Lung microvascular endothelial cell (primary cell): Measurements from ENCODE around the gene TRIM33. TPM values are rescaled to one million over a fixed set of nuclear protein-coding genes. Genes with fewer than 3 reads are reported as not detected.
"Not testable (repeated sequence)": the region's sequence is repeated elsewhere in the genome, so short reads cannot be mapped to it uniquely, and the experiment has no call there.

Source experiments
- DNase-seq, 2 donors: peaks; one replicate each; pipeline versions ENCODE4 v3.0.0 to v3.0.0-alpha.2; 2010; ENCODE audit warnings: low read depth in 2 of 2
- total RNA-seq: library from RNA; depleted of rRNA; stranded (reverse); fragments of >200 nt; gene quantifications from 2 replicates; pipeline ENCODE4 v1.2.1, GENCODE V29; 2014

TRIM33 gene
- total RNA-seq, 1 donor from 2014 or later: 20.8 TPM

DNA sequence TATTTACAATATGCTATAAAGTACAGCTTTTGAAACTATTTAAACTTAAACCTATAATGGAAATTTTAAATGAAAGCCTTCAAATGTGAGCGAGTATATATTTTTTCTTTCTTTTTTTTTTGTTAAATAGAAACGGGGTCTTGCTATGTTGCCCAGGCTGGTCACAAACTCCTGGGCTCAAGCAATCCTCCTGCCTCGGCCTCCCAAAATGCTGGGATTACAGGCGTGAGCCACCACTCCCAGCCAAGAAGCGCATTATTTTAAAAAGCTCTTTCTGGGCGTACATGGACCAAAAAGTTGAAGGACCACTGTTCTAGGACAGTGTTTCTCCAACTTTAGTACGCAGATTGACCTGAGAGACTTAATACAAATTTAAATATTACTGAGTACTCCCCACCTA, 87.5 kb downstream of the TRIM33 start:
- no peak for DNase-seq

DNA sequence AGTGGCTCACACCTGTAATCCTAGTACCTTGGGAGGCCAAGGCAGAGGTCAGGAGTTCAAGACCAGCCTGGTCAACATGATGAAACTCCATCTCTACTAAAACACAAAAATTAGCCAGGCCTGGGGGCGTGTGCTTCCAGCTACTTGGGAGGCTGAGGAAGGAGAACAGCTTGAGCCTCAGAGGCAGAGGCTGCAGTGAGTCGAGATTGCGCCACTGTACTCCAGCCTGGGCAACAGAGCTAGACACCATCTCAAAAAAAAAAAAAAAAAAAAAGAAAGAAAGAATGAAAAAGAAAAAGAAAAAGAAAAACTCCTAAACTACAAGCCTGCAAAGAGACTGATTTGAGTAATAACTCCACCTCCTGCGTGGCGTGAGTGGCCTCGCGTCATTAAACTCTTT, 92.1 kb downstream of the TRIM33 start:
- not testable (repeated sequence) for DNase-seq

DNA sequence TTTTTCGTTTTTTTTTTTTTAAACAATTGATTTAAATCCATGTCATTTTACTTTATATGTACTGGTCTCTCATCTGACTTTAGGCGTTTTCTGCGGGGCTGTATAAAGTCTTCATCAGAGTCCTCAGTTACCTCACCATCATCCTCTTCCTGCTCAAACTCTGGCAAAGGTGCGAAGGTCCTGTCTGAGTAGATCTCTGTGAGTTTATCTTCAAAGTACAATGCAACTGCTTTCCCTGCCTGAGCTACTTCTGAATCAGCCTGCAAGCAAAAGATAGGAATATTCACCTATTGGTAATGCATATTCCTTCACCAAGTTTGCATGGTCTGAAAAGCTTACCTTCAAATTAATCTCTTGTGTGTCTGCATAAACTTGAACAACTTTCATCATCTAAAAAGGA, 113.4 kb downstream of the TRIM33 start:
- DNase-seq: no peak

DNA sequence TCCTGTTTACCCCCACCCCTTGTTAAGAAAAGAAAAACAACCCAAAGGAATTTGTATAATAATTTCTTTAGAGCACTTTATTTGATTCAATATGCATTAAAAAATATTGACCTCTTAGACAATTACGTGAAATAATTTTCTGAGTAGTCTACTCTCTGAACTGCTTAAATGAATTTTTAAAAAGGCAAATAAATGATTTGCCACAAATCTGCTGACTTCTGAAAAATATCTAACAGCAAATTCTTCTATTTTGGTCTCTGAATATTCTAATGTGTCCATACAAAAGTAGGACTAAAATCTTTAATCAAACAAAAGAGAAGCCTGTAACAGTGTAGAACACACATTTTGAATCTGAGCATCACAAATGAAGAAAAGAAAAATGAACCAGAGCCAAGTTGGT, 115.1 kb downstream of the TRIM33 start:
- no peak for DNase-seq

DNA sequence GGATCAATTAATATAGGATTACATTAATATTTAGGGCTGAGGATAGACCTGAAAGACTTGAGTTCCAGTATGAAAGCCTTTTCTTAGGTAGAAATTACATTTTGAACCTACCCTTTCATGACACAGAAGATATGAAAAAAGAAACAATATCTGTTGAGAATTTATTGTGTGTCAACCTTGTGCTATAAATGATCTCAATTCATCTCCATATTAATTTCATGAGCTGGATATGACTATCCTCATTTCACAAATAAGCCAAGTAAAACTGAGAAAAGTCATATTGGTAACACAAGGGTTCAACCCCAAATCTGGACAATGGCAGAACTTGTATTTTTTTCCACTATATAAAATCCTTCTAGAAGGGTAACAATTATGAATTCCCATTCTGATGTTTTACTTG, 120.0 kb downstream of the TRIM33 start:
- no peak for DNase-seq

DNA sequence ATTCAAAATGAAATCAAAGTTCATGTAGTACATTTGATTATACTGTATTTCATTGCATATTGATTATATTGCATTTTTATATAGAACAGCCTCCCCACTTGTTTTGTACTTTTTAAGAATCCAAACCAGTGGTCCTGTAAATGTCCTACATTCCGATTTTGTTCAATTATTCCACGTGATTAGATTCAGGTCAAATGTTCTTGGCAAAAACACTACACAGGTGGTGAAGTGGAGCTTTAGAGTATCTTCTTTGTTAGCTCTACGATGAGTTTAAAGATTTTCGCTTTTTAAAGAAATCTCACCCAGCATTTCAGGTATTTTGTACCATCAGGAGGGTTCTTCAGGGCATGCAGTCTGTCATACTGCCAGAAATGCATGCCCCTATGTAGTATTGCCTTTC, 120.6 kb downstream of the TRIM33 start:
- no peak for DNase-seq

DNA sequence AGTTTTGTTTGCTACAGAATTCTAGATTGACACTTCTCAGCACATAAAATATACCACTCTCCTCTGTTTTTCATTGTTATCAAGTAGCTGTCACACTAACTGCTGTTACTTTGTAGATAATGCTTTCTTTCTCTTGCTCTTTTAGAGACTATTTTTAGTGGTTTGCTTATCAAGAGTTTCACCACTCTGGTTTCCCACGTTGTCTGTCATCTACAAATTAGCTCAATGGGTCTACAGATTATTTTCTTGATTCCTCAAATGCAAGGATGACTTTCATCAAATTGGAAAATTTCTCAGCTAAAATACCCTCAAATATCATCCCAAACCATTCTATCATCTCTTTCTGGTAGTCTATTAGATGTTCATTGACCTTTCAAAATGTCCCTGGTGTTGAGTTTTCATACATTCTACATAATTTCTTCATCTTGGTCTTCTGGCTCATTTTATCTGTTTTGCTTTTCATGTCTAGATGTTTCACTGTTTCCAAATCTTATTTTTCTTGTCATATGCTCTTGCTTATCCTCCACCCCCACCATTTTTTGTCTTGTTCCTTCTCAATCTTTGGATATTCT, 122.5 kb downstream of the TRIM33 start:
- no peak for DNase-seq

DNA sequence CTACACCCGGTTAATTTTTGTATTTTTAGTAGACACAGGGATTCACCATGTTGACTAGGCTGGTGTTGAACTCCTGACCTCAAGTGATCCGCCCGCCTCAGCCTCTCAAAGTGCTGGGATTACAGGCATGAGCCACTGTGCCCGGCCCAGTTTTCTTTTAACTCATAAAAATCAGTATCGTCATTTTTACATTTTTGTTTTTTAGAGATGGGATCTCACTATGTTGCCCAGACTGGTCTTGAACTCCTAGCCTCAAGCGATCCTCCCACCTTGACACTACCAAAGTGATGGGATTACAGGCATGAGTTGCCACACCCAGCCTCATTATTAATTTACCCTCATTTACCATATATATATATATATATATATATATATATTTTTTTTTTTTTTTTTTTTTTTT, 123.4 kb downstream of the TRIM33 start:
- not testable (repeated sequence) for DNase-seq

DNA sequence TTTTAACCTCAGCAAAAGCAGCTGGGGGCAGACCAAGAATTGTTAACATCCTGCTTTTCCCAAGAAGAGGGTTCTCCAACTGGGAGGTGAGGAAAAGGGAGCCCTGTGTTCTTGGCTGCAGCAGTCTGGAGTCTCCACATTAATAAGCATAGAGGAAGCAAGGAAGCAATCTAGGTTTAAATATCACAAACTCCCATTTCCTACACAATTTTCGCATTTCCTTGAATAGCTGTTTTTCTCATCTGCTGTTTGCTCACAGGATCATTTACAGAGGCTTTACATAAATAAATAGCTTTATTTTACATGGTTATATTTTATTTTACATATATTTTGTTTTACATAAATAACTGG, 124.0 kb downstream of the TRIM33 start:
- DNase-seq: no peak

DNA sequence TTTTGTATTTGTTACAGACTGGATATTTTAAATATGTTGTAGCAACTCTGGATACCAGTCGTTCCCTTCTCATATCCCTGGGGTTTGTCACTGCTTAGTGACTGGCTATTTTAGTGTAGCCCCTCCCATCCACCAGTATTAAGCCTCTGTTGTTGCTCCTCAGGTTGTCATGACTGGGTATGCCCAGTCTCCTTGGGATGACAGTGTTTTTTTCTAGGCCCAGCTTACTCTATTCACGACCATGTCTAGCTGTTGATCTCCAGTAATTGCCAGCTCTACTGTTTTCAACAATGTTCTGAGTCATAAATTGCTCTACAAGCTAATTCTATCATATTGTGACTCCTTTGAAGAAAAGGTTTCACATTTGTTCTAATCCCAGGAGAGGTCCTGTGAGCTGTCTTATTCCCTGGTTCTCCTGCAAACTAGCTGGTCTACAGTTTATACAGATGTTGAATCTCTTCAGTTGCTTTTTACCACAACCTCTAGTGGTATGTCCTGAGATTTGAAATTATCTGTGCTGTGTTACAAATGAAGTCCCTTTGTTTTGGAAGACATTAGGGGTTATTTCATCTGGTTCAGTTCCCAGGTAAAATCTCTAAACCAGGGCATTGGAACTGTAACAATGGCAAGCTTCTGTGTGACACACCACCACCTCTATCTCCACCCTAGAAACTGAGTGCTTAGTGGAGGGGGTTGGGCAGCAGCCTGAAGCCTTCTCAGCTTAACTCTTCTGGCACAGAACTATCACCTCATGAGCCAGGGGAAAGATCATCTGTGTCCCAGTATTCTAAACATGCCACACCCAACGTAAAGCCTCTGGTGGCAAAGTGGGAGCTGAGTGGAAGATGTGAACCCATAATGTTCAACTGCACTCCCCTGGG, 124.6 kb downstream of the TRIM33 start:
- no peak for DNase-seq

DNA sequence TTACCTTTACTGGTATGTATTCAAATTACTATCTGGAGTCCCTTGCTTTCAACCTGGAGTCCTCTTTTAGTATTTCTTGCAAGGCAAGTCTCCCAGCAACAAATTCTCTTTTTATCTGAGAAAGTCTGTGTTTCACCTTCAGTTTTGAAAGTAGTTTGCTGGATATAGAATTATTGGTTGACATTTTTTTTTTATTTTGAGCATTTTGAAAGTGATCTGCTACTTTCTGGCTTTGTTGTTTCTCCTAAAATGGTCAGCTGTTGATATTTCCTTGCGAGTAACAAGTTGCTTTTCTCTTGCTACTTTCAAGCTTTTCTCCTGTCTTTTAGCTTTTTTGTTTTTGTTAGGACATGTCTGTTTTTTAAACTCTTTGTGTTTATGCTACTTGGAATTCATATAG, 126.1 kb downstream of the TRIM33 start:
- DNase-seq: no peak

DNA sequence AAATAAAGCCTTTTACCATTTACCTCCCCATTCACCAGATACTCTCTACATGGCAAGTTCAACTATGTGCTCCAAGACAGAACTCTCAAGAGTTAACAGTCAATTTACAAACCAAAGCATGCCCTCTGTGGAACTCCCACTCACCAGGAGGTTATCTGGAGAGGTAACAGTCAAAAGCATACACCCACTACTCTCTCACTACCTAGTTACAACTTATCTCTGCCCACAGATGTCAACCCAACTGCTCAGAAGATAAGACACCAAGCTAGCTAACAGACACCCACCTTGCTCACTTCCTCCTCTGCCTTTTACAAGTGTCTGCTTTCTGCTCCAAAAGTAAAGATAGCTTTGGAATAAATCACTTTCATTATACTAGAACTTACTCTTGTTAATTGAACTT, 131.0 kb downstream of the TRIM33 start:
- no peak for DNase-seq

DNA sequence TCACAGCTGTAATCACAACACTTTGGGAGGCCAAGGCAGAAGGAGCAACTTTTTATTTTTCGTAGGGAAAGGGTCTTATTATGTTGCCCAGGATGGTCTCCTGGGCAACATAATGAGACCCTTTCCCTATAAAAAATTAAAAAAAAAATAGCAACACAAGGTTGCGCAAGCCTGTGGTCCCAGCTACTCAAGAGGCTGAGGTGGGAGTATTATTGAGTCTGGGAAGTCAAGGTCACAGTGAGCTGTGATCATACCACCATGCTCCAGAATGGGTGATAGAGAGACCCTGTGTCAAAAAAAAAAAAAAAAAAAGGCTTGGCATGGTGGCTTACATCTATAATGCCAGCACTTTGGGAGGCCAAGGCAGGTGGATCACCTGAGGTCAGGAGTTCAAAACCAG, 131.6 kb downstream of the TRIM33 start:
- DNase-seq: no peak

DNA sequence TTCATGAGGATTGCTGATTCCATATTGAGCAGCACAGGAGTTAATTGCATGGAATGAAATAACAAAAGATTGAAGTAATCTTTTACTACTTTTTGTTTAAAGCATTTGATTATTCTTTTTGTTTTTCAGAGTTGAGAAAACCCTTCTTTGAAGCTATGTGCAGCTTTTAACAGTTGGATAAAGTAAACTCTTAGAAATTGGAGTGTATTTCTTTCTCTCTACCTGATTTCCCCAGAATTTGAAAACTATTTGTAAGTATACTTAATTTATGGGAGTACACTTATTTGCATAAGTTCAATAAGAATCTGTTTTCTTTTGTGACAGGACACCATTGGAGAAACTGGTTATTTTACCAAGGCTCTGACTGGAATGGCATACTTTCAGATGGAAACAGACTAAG, 133.6 kb downstream of the TRIM33 start:
- DNase-seq: no peak

DNA sequence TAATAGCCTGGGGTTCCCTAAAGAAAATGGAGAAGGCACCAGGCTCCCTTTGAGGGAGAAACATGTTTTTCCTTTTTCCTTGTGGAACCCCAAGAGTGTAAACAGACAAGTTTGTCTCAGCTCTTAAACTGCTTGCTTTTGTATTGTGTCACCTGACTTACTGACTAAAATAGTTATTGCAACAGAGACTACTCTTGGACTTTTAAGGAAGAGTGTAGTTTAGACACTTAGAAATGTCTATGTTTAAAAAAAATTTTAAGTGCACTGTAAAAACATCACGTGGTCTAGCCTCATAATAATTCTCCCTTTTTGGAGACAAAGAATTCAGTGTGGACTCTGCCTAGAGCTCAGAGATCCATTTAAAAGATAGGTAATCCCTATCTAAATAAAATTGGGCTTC, 141.1 kb downstream of the TRIM33 start:
- no peak for DNase-seq

DNA sequence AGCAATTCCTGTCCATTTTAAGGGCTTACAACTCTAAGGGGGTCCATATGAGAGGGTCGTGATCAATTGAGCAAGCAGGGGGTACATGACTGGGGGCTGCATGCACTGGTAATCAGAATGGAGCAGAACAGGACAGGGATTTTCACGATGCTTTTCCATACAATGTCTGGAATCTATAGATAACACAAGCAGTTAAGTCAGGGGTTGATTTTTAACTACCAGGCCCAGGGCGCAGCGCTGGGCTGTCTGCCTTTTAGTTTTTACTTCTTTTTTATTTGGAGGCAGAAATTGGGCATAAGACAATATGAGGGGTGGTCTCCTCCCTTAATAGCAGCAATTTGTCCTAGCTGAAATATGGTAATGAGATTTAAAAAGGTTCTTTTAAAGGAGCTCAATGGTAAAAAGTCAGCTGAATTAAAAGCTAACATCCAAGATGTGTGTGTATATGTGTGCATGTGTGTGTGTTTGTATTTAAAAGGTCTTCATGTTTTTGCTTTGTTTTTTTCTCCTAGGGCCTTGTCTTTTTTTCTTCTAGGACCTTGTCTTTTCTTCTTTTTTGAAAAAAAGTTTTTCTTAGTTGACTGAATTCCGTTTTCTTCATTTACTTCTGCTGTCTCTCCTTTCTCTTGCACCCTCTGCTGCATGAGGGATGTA, 141.6 kb downstream of the TRIM33 start:
- not testable (repeated sequence) for DNase-seq

DNA sequence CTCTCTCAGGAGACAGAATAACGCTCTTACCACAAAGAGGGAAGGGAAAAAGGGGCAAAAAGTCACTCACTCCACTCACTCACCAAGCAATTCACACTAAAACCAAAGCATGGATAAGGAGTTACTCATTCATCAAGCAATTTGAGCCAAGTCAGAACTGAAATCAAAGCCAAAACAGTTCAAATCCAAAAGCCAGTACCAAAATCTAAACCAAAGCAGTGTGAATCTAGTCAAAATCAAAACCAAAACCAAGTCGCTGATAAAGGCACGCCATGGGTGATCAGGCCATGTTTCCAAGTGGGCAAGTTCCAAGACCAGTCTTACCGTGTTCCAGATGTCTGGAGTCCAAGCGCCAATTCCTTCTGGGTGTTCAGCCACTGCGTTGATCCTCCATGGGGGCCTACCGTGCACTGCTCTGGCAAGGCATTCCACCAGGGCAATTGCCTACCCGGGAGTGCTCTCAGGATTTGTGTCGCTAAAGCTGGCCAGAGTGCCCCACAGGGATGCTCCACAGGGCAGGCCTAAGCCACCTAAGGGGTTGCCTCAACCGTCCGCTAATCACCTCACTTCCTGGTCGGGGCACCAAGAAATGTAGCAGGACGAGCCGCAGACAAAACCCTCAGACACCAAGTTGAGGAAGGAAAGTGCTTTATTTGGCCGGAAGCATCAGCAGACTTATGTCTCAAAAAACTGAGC, 142.3 kb downstream of the TRIM33 start:
- no peak for DNase-seq

DNA sequence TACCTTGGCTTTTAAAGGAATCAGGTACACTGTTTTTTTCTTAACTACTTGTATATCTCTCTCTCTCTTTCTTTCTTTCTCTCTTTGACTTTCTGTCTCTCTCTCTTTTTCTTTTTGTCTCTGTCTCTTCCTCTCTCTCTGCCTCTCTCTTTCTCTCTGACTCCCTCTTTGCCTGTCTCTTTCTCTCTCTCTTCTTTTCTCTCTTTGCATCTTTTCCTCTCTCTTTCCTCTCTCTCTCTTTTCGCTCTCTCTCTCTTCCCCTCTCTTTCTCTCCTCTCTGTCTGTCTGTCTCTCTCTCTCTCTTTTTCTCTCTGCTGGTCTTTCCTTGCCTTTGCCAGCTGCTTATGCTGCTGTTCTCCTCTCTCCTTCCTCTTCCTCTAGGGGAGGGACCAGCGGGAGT, 143.2 kb downstream of the TRIM33 start:
- no peak for DNase-seq

DNA sequence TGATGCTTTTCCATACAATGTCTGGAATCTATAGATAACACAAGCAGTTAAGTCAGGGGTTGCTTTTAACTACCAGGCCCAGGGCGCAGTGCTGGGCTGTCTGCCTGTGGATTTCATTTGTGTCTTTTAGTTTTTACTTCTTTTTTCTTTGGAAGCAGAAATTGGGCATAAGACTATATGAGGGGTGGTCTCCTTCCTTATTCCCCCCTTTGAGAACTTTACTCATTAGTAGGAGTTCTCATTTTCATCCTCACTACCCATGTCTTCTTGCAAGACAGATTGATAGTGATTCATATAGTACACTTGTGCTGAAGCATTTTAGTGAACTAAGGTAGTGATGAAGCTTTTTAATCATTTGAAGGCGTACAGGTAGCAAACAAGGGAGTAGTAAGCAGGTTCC, 147.8 kb downstream of the TRIM33 start:
- not testable (repeated sequence) for DNase-seq

DNA sequence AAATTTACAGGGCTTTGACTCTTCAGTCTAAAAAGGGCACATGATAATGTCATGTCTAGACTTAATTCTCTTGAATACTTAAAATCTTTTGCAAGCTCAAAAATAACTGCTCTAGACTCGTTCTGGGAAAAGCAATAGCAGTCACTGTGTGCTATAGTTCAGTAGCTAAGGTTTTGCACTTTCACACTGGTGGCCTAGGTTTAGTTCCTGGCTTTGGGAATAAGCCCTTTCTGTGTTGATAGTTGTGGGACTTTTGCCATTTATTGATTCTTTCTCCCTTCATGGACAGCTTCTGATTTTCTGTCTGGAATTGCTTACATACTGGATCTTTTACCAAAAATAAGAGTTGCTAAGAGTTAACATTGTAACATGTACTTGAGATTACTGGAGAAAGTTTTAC, 151.2 kb downstream of the TRIM33 start:
- no peak for DNase-seq

DNA sequence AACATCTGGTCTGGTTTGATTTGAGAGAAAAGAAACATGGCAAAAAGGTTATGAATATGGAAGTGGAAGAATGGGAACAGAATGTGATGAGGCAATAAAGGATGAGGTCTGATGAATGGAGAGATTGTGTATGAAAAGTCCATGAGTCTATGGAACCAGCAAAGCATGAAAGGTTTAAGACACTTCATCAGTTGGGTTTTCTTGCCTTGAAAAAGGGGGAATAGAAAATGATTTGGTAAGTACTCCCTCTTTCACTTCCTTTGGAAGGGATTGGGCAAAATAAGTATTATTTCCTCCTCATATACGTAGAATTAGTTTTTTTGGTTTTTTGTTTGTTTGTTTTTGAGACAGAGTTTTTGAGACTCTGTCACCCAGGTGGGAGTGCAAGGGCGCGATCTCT, 155.8 kb downstream of the TRIM33 start:
- DNase-seq: no peak

DNA sequence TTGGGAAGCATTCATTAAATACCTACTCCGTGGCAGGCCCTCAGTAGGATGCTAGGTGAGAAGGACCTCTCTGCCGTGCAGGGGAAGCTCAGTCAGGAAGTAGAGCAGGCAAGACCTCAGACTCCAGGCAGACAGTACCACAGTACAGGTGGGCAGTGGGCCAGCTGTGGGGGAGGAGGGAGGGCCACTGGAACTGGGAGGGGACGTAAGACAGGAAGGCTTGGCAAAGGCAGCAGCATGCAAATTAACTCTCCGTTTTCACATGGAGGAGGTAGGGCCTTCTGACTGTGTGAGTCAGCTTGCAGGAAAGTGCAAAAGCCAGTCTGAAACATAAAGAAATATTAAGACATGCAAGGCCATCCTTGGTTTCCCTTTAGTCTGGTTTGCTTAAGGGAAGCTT, 157.7 kb downstream of the TRIM33 start:
- peak; percentile 34 to 48 for DNase-seq
